Esophagus mucosa (tissue), 1 donor: ENCODE data around the gene FAM117B. TPM values are rescaled to one million over a fixed set of nuclear protein-coding genes. Genes with fewer than 3 reads are reported as not detected.
"Not testable (repeated sequence)": the region's sequence is repeated elsewhere in the genome, so short reads cannot be mapped to it uniquely, and the experiment has no call there.

Experiments
- ATAC-seq: fragments of 200-7000 bp; cut with Tn5 transposase; one replicate; pipeline ENCODE4 v1.9.1; 2020
- total RNA-seq: library from RNA; stranded (reverse); gene quantifications from one replicate; pipeline ENCODE4 v1.2.4, GENCODE V29; 2023
- donor health status: DM: yes; HTN: yes; CAD: no.

FAM117B gene
- total RNA-seq, 1 donor from 2014 or later = 10.0 TPM

GRCh38 chr2:202639231-202639630, 4.5 kb downstream of the FAM117B start:
- no peak for ATAC-seq

- no peak for ATAC-seq
These were observed 7.8 kb downstream of the FAM117B start for GRCh38 chr2:202642567-202642966.

- no peak for ATAC-seq
These were observed 8.5 kb downstream of the FAM117B start for GRCh38 chr2:202643012-202643858.

- no peak for ATAC-seq
These were observed 17.4 kb downstream of the FAM117B start for GRCh38 chr2:202652119-202652518.

- ATAC-seq = no peak
These were observed 19.1 kb downstream of the FAM117B start for GRCh38 chr2:202653890-202654289.

- ATAC-seq = no peak
These were observed 23.1 kb downstream of the FAM117B start for GRCh38 chr2:202657876-202658275.

- no peak for ATAC-seq
These were observed 26.0 kb downstream of the FAM117B start for GRCh38 chr2:202660796-202661195.

- ATAC-seq = no peak
These were observed 35.1 kb downstream of the FAM117B start for GRCh38 chr2:202669841-202670240.

GRCh38 chr2:202671317-202672035, 36.7 kb downstream of the FAM117B start:
- ATAC-seq = peak; percentile 68

GRCh38 chr2:202675097-202675496, 40.3 kb downstream of the FAM117B start:
- not testable (repeated sequence) for ATAC-seq

- no peak for ATAC-seq
These were observed 45.2 kb downstream of the FAM117B start for GRCh38 chr2:202679980-202680379.

- ATAC-seq = no peak
These were observed 45.7 kb downstream of the FAM117B start for GRCh38 chr2:202680512-202680911.

GRCh38 chr2:202681688-202682205, 47.0 kb downstream of the FAM117B start:
- ATAC-seq = no peak

- no peak for ATAC-seq
These were observed 47.5 kb downstream of the FAM117B start for GRCh38 chr2:202682274-202682673.

- no peak for ATAC-seq
These were observed 52.5 kb downstream of the FAM117B start for GRCh38 chr2:202687276-202687675.

- ATAC-seq = peak; percentile 58
These were observed 54.7 kb downstream of the FAM117B start for GRCh38 chr2:202689459-202689858.

GRCh38 chr2:202689898-202690297, 55.1 kb downstream of the FAM117B start:
- peak; percentile 86 for ATAC-seq

- peak; percentile 91 for ATAC-seq
These were observed 55.6 kb downstream of the FAM117B start for GRCh38 chr2:202690321-202690900.

- ATAC-seq = peak; percentile 34
These were observed 58.7 kb downstream of the FAM117B start for GRCh38 chr2:202693503-202693902.

- ATAC-seq = no peak
These were observed 60.4 kb downstream of the FAM117B start for GRCh38 chr2:202695166-202695565.

GRCh38 chr2:202700075-202700901, 65.5 kb downstream of the FAM117B start:
- no peak for ATAC-seq

- peak; percentile 91 for ATAC-seq
These were observed 68.3 kb downstream of the FAM117B start for GRCh38 chr2:202703091-202703490.
